Activated naive CD4-positive, alpha-beta T cell treated with Interleukin-2 at 50 U/mL for 16 hours (primary cell): ENCODE results near the gene CDK5RAP1.
"Not testable (repeated sequence)": the region's sequence is repeated elsewhere in the genome, so short reads cannot be mapped to it uniquely, and the experiment has no call there.

Source experiments
- DNase-seq: peaks from one replicate; pipeline ENCODE4 v3.0.0-alpha.2; 2020

Gene CDK5RAP1

GRCh38 chr20:33401184-33401920 is at the start of gene CDK5RAP1:
CDK5RAP1 (minus strand) TSS chr20:33401519; CDS start chr20:33397064, 4,455 bp downstream.
- DNase-seq, result peak; percentile 85

- no peak for DNase-seq
These were observed 49.5 kb upstream of the CDK5RAP1 start for GRCh38 chr20:33450867-33451266.

GRCh38 chr20:33445881-33446625 is 44.7 kb upstream of the CDK5RAP1 start:
- DNase-seq, result no peak

DNA sequence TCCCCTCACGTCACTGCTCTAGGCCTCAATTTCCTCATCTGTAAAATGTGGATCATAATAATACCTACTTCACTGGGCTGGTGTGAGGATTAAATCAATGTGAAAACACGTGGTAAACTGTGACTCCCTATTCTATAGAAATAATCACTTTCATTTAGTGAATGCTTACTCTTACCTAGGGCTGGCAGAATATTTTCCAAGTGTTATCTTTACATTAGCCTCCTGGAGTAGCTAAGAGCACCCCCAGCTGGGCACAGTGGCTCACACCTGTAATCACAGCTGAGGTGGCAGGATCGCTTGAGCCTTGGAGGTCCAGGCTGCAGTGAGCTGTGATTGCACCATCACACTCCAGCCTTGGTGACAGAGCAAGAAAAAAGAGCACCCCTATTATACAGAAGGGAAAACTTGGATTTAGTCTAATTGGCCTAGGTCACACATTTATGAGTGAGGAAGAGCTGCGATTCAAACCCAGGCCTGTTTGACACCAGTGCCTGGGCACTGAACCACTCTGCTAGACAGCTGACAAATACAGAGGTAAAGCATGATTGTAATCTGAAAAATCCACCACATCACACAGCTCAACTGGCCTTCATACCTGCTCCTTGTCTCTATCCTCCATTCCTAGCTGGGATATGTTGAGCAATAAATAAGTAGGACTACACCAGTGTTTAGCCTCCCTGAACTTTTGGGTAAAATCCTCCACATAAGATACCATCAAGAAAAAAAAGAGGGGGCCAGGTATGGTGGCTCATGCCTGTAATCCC is 43.7 kb upstream of the CDK5RAP1 start:
- DNase-seq, result peak; percentile 32

- DNase-seq, result peak; percentile 92
These were observed 42.4 kb upstream of the CDK5RAP1 start, which contains the start of gene SNTA1 for GRCh38 chr20:33443512-33444239. SNTA1 (minus strand) TSS chr20:33443763; CDS start chr20:33443620, 143 bp downstream.

DNA sequence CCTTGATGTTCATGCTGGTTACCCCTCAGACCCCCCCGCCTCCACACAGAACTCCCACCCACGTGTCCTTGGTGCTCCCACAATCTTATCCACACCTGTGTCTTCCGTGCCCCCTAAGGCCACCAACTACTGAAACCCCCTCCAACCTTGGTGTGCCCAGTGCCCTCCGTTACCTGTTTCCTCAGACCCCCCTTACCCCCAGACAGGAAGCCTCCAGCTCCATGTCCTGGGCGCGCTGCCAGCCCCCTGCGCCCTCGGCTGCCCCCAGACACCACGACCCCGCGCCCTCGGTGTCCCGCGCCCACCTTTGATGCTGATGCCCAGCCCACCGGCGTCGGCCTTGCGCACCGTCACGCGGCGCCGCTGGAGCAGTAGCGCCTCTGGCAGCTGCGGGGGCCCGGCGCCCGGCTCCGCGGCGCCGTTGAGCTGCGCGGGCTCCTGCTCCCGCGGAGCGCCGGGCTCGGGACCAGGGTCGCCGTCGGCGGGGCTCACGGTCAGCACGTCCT is 41.7 kb upstream of the CDK5RAP1 start:
- peak; percentile 34 for DNase-seq

DNA sequence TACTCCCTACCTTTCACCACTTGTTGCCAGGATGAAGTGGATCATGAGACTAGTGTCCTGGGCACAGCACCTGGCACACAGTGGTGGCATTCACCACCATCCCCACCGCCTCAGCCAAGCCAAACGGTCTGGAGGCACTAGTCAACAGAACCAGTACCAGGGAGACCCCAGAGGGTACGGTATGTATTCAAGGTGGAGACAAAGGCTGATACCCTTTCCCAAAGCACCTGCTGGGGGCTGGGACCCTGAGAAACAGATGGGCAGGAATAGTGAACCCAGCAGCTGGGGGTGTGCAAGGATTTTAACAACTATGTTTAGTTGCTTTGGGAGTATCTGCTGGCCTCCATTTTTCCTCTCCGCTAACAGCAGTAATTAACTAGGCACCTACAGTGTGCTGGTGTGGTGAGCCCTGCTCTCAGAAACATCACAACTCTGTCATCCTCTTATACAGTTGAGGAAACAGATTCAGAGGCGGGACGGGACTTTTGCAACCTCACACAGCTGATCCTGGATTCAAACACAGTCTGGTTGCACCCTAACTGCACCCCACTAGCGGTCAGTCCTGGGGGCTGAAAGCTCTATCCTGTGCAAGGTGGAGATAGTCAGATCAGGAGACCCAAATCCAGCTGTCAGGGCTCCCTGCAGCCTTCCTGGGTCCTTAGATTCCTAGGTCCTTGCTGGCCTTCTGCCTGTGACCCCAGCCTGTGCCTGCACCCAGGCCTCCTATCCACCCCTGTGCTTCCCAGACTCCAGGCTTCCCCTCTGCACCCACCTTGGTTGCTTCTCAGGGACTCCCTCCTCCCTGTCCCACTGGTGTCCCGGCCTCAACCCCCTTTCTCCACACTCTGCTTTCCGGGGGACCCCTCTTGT is 41.1 kb upstream of the CDK5RAP1 start:
- no peak for DNase-seq

DNA sequence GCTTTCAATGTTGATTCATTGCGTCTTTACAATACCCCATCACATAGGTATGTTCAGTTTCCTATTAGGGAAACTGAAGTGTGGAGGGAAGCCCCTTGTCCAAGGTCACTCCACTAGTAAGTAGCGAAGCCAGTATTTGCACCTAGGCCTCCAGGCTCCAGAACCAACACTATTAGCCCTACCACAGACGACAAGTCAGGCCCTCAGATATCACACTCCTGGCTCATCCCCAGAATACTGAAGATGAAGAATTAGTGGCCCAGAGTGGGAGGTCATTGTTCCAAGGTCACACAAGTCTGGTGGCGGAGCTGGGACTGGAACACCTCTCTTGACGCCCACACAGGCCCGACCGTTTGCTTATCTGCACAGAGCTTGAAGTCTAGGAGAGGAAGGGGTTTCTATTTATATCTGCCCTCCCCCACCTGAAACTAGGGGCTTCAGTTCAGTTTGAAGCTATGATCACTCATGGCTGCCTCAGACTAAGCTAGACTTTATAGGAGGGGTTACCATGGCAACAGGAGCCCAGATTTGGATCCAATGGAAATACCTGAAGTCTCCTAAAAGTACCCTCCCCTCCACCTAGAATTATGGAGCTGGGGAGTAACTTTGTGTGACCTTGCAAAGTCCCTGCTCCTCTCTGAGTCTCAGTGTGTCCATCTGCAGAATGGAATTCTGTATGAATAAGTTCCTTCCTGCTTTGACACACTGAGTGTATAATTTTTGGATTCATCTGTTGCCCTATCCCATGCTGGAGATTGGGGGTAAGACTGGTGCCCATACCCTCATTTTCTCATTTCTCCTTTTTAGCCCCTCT is 40.0 kb upstream of the CDK5RAP1 start:
- no peak for DNase-seq

DNA sequence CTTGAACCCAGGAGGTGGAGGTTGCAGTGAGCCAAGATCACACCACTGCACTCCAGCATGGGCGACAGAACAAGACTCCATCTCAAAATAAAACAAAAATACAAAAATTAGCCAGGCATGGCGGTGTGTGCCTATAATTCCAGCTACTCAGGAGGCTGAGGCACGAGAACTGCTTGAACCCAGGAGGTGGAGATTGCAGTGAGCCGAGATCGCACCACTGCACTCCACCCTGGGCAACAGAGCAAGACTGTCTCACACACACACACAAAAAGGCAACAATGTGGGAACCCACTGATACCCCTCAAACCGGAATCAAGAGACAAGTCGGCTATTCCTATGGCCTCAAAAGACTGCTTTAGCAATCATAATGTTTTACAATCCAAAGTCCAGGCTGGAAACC is 39.2 kb upstream of the CDK5RAP1 start:
- DNase-seq, result not testable (repeated sequence)

DNA sequence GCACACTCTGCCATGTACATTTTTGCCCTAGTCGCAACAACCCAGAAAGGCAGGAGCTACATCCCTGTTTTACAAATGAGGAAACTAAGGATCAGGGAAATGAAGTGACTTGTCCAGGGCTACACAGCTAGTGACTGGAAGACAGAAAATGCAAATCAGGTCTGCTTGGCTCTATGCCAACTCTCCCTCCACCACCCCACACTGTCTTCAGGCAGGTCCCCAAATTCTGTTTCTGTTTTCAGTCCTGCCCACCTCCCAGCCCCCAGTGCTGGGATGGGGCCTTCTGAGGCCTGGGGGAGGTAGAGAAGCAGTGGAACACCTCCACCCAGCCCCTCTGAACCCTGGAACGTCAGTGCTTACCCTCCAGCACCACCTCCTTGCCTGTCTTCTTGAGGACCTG is 37.2 kb upstream of the CDK5RAP1 start:
- DNase-seq, result no peak

- no peak for DNase-seq
These were observed 36.0 kb upstream of the CDK5RAP1 start for GRCh38 chr20:33437141-33437911.

- DNase-seq, result no peak
These were observed 33.1 kb upstream of the CDK5RAP1 start for GRCh38 chr20:33434434-33434833.

GRCh38 chr20:33433465-33434234 is 32.3 kb upstream of the CDK5RAP1 start:
- no peak for DNase-seq

DNA sequence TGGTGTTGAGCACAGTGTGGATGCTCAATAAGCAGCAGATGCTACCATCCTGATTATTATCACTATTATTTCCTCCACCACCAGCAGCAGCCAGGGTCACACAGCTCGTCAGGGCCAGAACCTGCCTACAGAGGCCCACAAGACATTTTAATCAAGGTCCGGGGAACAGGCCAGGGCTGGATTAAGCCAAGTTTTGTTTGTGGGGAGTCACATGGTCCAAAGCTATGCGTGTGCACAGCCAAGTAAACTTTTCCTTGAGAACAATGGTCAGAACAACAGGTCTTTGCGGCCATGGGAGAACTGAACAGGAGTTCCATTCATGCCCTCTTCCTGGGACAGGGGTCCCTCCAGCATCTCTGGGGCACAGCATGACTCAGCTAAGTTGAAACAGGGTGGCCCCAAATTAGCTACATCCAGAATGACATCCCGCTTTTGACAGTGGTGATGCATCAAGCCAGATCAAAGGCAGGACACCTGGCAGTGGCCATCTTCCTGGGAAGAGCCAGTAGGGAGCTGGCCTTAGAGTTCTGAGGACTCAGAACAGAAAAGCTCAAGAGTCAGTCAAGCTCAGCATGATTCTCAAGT is 30.6 kb upstream of the CDK5RAP1 start:
- no peak for DNase-seq

DNA sequence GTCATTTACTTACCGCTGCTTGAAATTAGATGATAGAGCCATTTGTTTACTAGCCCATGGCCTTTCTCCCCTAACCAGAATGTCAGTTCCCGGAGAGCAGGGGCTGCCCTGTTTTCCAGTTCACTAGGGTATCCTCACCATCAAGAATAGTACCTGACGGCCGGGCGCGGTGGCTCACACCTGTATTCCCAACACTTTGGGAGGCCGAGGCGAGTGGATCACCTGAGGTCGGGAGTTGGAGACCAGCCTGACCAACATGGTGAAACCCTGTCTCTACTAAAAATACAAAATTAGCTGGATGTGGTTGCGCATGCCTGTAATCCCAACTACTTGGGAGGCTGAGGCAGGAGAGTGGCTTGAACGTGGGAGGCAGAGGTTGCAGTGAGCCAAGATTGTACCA is 22.6 kb upstream of the CDK5RAP1 start:
- DNase-seq, result not testable (repeated sequence)

DNA sequence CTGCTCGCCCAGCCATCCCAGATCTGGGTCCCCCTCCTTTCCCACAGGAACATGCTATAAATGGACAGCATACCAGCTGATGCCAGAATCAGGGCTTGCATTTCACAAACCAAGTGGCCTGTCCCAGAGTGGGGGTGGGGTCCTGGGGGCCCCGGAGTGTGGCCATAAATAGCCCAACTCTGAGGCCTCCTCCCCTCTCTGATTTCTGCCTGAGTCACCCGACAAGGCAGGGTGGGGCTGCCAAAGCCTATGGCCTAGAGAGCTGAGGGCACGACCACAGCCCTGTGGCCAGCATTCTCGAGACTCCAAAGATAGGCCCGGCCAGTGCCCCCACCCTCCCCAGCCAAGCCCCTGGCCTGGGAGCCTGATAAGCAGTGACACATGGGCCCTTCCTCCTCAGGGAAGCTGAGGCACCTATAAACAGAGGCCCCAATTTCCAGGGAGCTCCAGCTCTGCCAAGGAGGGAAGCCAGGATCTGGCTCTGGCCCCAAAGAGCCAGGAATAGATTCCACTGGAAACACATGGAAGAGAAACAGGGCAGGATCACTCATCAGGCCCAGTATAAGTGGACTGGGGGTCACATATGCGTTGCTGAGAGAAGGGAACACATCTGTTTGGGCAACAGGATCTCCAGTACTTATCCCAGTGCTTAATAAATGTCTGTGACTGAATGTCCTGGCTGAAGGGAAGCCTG is 22.0 kb upstream of the CDK5RAP1 start:
- DNase-seq, result no peak

- DNase-seq, result no peak
These were observed 18.0 kb upstream of the CDK5RAP1 start for GRCh38 chr20:33419140-33419974.
